NOMO-1 treated with DMSO at 0.1 percent for 48 hours (cell line): Measurements from ENCODE around the gene PPIP5K2.

Experiments used
- DNase-seq: peaks from one replicate; lab custom pipeline; 2025; ENCODE audit not compliant: unreplicated experiment; lab: John Stamatoyannopoulos, UW

The PPIP5K2 gene

GRCh38 chr5:103235891-103236290 is 115.8 kb downstream of the PPIP5K2 start:
- DNase-seq: no peak

- DNase-seq: no peak
Observed at GRCh38 chr5:103237778-103238177, 117.7 kb downstream of the PPIP5K2 start.

- no peak for DNase-seq
Observed at GRCh38 chr5:103243665-103244064, 123.6 kb downstream of the PPIP5K2 start.

- no peak for DNase-seq
Observed at GRCh38 chr5:103244398-103244797, 124.3 kb downstream of the PPIP5K2 start.

GRCh38 chr5:103245761-103246160 is 125.7 kb downstream of the PPIP5K2 start:
- no peak for DNase-seq

- no peak for DNase-seq
Observed at GRCh38 chr5:103247118-103247517, 127.0 kb downstream of the PPIP5K2 start.

GRCh38 chr5:103249068-103249467 is 129.0 kb downstream of the PPIP5K2 start:
- no peak for DNase-seq

GRCh38 chr5:103254921-103255320 is 134.8 kb downstream of the PPIP5K2 start:
- DNase-seq: no peak

GRCh38 chr5:103255691-103256090 is 135.6 kb downstream of the PPIP5K2 start:
- DNase-seq: no peak

- no peak for DNase-seq
Observed at GRCh38 chr5:103256178-103256577, 136.1 kb downstream of the PPIP5K2 start.

- DNase-seq: peak; percentile 94
Observed at GRCh38 chr5:103258368-103258956, 138.4 kb downstream of the PPIP5K2 start, which contains the start of gene MACIR. TSS of gene MACIR (plus strand) at chr5:103258763. CDS start at chr5:103275920, 17,157 bp downstream.

- peak; percentile 64 for DNase-seq
Observed at GRCh38 chr5:103258957-103259704, 139.0 kb downstream of the PPIP5K2 start.

GRCh38 chr5:103259705-103260355 is 139.7 kb downstream of the PPIP5K2 start:
- DNase-seq: no peak

GRCh38 chr5:103260951-103261350 is 140.8 kb downstream of the PPIP5K2 start:
- DNase-seq: no peak
